Measurements from ENCODE around the gene TOP3B. TPM values are rescaled to one million over a fixed set of nuclear protein-coding genes. Genes with fewer than 3 reads are reported as not detected.

TOP3B gene
- total RNA-seq, 1 experiment from 2014 or later, result 29.3 TPM

- CTCF ChIA-PET, result interaction anchor here (0.6 to 2.4 kb wide), 4 partner anchors 11 to 910 kb away, joined by 3 to 9 read pairs (median 4); no protein-coding TSS in a partner anchor
- TF ChIP-seq, protein P1, sequence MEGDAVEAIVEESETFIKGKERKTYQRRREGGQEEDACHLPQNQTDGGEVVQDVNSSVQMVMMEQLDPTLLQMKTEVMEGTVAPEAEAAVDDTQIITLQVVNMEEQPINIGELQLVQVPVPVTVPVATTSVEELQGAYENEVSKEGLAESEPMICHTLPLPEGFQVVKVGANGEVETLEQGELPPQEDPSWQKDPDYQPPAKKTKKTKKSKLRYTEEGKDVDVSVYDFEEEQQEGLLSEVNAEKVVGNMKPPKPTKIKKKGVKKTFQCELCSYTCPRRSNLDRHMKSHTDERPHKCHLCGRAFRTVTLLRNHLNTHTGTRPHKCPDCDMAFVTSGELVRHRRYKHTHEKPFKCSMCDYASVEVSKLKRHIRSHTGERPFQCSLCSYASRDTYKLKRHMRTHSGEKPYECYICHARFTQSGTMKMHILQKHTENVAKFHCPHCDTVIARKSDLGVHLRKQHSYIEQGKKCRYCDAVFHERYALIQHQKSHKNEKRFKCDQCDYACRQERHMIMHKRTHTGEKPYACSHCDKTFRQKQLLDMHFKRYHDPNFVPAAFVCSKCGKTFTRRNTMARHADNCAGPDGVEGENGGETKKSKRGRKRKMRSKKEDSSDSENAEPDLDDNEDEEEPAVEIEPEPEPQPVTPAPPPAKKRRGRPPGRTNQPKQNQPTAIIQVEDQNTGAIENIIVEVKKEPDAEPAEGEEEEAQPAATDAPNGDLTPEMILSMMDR (IDR thresholded peaks at IDR 0.05; ENCODE audit: unreplicated experiment), result no peak
- no peak overlapping the region for H3K27ac Mint-ChIP-seq (ENCODE audit: low read depth, unreplicated experiment)
- DNase-seq (ENCODE audit: unreplicated experiment), result no peak
- no peak overlapping the region for H3K4me3 Mint-ChIP-seq (ENCODE audit: unreplicated experiment)
- no peaks in the 10 kb centered on the region for H3K27me3 Mint-ChIP-seq (ENCODE audit: insufficient read depth, unreplicated experiment)
- peaks cover 16% of the 10 kb centered on the region for H3K4me1 Mint-ChIP-seq (ENCODE audit: insufficient read depth, unreplicated experiment)
- POLR2A ChIA-PET, result interaction anchor here (2.2 kb wide), 1 partner anchor 11 kb away, joined by 8 read pairs; no protein-coding TSS in a partner anchor
- intact Hi-C loops (cut with micrococcal nuclease), result no loop called here
- H3K36me3 Mint-ChIP-seq (ENCODE audit: insufficient read depth, unreplicated experiment), result peaks cover 20% of the 10 kb centered on the region
- no TSS peak for BruUV-seq (replicated peaks)
- H3K9me3 Mint-ChIP-seq (ENCODE audit: unreplicated experiment), result no peaks in the 10 kb centered on the region
These were observed 33.6 kb downstream of the TOP3B start for GRCh38 chr22:21948824-21949568.

DNA sequence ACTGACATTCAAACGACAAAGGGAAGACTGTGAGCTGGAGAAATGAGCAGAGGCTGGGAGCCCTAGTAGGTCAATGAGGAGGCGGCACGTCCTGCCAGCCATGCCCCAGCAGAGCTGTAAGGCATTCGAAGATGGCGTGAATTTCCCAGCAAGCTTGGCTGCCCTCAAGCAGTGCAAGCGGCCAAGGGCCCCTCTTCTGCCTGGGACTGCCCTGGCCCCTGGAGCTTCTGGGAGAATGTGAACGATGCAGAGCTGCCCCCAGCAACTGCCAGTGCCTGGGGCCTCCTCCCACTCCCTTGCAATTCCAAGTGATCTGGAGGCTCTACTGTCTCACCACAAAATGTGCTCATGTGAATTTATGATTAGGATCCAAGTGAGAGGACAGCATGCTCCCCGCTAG lies 34.2 kb downstream of the TOP3B start:
- H3K27ac Mint-ChIP-seq (ENCODE audit: low read depth, unreplicated experiment), result no peak overlapping the region
- H3K4me3 Mint-ChIP-seq (ENCODE audit: unreplicated experiment), result no peak overlapping the region
- no peak for DNase-seq (ENCODE audit: unreplicated experiment)
- intact Hi-C loops (cut with micrococcal nuclease), result no loop called here
- ChIA-PET POLR2A (no interaction called here), CTCF (interaction anchor here (0.7 to 2.4 kb wide), 3 partner anchors 10 to 909 kb away, joined by 3 to 9 read pairs (median 5); no protein-coding TSS in a partner anchor)
- no TSS peak for BruUV-seq (replicated peaks)
- TF ChIP-seq, protein P1 (IDR thresholded peaks at IDR 0.05; ENCODE audit: unreplicated experiment), result no peak
- no peaks in the 10 kb centered on the region for H3K9me3 Mint-ChIP-seq (ENCODE audit: unreplicated experiment)
- H3K36me3 Mint-ChIP-seq (ENCODE audit: insufficient read depth, unreplicated experiment), result peaks cover 20% of the 10 kb centered on the region
- peaks cover 16% of the 10 kb centered on the region for H3K4me1 Mint-ChIP-seq (ENCODE audit: insufficient read depth, unreplicated experiment)
- H3K27me3 Mint-ChIP-seq (ENCODE audit: insufficient read depth, unreplicated experiment), result no peaks in the 10 kb centered on the region

DNA sequence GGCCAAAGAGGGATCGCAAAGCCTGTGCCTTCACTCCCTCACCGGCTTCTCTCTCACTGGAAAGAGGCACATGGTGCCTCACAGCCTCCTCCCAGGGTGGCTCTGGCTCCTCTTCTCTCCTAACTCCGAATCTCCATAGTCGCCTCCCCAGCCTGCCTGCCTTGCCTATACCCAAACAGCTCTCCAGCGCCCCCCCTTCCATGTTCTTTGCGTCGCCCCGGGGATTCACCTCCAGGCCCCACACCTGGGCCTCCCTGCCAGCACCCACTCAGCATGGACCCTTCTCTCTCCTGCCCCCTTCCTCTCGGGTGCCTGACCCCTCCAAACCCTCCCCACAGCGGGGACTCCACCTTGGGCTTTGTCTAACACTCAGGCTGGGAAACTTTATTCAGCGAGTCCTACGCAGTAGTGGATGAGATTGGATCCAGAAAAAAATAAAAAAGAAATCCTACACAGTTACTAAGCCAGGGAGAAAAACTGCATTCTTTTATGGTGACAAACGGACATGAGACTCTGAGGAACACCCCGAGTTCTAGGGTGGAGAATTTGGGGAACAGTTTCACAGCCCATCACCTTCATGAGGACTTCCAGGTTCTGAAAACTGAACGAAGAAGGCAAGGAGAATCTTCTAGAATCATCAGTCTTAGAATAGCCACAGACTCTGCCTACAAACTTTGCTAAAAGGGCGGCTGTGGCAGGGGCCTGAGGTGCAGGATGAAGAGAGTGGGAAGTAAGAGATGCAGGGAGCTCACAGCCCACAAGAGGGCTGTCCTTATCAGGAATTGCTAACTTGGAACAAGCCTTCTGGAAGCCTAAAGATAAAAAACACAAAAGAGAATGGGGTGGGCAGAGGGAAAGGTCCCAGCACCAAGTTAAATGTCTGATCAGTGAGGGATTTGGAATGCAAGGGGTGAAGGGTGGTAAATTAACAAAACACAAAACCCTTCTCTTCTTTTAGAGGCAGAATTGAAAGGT lies 35.3 kb downstream of the TOP3B start:
- TF ChIP-seq, protein P1 (IDR thresholded peaks at IDR 0.05; ENCODE audit: unreplicated experiment), result peak; percentile 21
- H3K9me3 Mint-ChIP-seq (ENCODE audit: unreplicated experiment), result no peaks in the 10 kb centered on the region
- POLR2A ChIA-PET, result no interaction called here
- no peaks in the 10 kb centered on the region for H3K27me3 Mint-ChIP-seq (ENCODE audit: insufficient read depth, unreplicated experiment)
- CTCF ChIA-PET, result interaction anchor here (0.6 to 0.9 kb wide), 4 partner anchors 109 to 241 kb away, joined by 3 to 5 read pairs (median 3); no protein-coding TSS in a partner anchor
- no peak for DNase-seq (ENCODE audit: unreplicated experiment)
- intact Hi-C loops (cut with micrococcal nuclease), result no loop called here
- H3K27ac Mint-ChIP-seq (ENCODE audit: low read depth, unreplicated experiment), result peak overlapping the region; percentile 65
- peaks cover 20% of the 10 kb centered on the region for H3K36me3 Mint-ChIP-seq (ENCODE audit: insufficient read depth, unreplicated experiment)
- H3K4me1 Mint-ChIP-seq (ENCODE audit: insufficient read depth, unreplicated experiment), result peaks cover 23% of the 10 kb centered on the region
- BruUV-seq (replicated peaks), result no TSS peak
- no peak overlapping the region for H3K4me3 Mint-ChIP-seq (ENCODE audit: unreplicated experiment)

All from MCF 10A (cell line).